Activated T-cell treated with anti-CD3 and anti-CD28 coated beads, Interleukin-2, amount 50 U/mL, for 48 hours (primary cell): ENCODE measurements around the gene CATSPERD.
A peak's percentile ranks its signal among the peaks of the same experiment; 100 is the strongest.

ENCODE experiments used
- DNase-seq, 2 experiments: peaks; one replicate each; pipeline ENCODE4 v3.0.0-alpha.2; 2020

Gene CATSPERD, protein sequence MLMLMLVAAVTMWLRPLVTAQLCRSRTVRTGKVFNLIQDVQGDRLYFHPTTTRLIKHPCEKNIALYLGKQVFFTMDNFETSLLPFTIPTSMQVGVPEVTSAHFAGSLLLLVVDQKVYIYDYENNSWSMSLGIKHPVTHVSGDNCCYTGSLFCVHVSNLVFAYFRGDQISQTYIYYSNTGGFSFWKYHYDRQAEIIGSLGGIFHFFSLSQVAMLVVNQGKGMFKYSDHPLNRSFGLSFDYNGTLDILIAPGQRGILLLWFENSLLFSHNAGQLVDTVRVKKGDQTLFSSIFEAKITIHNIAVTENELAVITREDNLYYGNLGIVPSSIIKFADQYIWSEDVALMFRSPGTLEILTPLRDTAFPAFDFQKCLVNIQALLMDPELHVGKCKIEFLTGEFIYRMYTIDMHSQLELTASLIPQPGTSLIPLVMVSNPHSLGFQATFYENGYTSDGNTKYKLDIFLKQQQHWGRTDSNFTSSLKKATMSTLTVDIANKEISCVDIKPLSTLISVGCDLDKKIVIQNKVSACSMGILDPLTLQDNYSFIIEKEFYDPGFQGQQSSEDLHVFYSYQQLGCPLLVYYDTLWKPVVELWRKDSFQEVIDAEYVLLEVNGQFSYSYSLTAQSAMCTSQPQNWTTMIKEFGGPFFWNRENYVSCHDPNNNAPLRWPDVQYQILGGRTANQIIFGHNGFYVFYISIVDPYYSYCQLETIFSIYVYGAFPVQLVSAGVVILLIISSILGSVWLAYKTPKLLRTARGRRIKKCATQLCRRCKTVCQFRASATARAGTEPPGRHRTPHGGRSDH

DNA sequence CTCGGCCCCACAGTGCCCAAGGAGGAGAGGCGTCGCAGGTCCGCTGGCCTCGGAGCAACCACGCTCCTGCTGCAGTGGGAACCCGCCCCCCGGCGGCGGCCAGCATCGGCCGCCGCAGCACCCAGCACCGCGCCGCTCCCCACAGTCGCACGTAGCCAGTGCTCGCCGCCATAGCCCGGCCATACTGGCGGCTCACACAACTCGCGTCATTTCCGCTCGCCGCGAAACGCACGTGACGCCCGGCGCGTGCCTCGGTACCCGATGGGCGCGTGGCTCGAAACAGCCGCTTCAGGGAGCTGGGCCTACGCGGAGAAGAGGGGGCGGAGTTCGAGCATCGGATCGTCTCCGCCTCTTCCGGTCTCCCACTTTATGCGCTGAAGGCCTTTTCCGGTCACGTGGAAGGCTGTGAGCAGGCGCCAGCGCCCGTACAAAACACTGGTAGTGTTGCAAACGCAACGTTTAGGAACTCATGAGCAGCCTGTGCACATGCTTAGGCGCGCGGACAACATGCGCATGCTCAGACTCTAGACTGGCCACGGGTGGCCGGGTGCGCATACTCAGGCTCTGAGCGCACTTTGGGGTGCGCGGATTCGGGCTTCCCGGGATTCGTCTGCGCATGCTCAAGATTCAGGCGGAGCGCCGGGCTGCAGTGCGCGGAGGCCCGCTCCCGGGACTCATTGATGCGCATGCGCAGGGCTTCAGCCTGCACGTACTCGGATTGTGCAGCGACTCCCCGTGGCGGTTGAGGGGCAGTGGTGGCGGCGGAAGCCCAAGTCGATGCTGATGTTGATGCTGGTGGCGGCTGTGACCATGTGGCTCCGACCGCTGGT, at the start of gene CATSPERD, which contains the start of gene LONP1:
CATSPERD (plus strand) TSS at position 677 of the 830 bp plus-strand sequence; CDS start at position 778, 101 bp downstream.
LONP1 (minus strand) TSS at position 186 of the 830 bp plus-strand sequence; CDS start at position 172, 14 bp downstream.
- peak; percentile 99 for DNase-seq

DNA sequence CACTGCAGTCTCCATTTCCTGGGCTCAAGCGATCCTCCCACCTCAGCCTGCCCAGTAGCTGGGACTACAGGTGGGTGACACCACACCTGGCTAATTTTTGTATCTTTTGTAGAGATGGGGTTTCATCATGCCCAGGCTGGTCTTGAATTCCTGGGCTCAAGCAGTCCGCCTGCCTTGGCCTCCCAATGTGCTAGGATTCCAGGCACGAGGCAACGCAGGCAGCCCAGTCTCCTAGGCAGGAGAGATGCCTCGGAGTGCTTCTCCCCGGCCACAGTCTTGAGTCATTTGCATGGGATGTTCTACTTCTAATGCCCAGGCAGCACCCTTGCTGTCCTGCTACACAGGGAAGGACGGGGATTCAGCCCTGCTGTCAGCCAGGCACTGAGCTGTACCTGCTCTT, 48.8 kb upstream of the CATSPERD start:
- DNase-seq = no peak

DNA sequence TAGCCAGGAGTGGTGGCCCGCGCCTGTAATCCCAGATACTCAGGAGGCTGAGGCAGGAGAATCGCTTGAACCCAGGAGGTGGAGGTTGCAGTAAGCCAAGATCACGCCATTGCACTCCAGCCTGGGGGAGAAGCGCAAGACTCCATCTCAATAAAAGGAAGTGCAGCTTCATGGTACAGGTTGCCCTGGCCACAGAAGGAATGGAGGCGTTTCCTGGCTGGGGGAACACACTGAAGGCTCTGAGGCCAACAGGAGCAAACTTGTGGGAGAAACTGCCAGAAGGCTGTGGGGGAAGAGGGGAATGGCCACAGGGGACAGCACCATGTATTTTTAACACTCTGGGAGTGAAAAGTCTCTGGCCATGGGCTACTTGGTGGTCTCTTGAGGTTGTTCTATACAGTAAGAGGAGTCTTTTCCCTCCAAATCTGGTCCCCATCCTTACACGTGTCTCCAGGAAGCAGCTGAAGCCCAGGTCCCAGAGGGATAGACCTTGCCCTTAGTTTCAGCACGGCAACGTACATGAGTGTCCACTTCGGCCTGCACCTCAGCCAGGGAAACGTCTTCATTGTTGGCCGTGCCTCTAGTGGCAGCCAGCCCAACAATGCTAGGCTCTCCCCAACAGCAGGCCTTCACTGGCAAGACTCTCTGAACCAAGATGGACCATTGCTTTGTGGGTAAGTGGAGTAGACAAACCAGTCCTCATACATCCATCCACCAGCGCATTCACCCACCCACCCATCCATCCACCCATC, 47.6 kb upstream of the CATSPERD start:
- no peak for DNase-seq

DNA sequence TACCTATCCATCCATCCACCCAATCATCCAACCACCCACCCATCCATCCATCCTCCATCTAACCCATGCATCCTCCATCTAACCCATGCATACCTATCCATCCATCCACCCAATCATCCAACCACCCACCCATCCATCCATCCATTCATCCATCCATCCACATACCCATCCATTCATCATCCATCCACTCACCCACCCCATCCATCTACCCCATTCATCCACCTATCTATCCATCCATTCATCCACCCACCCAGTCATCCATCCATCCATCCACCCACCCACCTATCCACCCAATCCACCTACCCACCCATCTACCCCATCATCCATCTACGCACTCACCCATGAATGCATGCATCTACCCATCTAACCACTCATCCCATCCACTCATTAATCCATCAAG, 46.7 kb upstream of the CATSPERD start:
- no peak for DNase-seq

DNA sequence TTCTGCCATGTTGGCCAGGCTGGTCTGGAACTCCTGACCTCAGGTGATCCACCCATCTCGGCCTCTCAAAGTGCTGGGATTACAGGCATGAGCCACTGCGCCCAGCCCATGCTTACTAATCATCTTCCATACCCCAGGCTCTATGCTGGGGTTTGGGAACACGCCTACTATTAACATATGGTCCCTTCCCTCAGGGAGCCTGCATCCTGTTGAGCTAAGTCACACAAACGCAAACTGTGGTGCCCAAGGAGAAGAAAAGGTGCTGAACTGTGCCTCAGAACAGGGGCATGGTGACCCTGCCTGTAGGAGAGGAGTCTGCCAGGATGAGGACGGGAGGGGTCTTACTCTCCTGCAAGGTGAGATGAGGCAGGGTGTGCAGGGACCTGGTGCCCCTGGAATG, 45.7 kb upstream of the CATSPERD start:
- DNase-seq = no peak

DNA sequence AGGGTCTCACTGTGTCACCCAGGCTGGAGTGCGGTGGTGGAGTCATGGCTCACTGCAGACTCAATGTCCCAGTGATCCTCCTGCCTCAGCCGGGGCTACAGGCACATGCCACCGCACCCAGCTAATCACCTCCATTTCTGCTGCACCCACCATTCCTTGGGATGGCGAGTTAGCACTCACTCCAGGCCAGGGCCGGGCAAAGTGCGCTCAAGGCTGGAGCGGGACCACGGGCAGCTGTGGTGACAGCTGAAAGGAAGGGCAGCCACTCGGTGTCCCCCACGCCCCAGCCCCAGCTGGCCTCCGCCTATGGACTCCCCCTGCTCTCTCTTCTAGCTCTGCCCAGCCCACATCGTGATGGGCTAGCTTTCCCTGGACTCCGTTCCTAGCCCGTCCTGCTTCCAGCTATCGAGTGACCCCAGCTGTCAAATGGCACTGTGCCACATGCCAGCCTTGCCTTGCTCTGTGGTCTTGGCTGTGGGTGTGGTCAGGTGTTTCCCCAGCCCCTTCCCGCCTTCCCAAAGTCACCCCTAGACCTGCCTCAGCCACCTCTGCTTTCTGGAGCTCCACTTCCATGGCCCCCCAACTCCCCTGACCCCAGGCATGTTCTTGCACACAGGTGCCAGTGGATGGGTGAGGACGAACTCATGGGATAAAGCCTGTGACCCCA, 44.2 kb upstream of the CATSPERD start:
- DNase-seq = no peak

DNA sequence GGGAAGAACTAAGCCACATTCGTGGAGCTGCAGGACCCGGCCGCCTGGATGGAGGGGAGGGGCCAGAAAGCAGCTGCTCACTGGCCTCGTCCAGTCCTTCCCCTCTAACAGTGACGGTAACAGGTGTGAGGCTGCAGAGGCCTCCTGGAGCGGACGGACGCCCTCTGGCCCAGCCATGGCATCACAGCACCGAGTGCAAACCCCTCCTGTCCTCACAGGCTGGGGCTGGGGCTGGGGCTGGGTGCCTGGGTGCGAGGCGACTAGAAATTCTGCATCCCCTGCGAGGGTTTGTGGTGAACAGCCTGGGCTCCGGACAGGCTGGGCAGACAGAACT, 43.7 kb upstream of the CATSPERD start:
- no peak for DNase-seq

DNA sequence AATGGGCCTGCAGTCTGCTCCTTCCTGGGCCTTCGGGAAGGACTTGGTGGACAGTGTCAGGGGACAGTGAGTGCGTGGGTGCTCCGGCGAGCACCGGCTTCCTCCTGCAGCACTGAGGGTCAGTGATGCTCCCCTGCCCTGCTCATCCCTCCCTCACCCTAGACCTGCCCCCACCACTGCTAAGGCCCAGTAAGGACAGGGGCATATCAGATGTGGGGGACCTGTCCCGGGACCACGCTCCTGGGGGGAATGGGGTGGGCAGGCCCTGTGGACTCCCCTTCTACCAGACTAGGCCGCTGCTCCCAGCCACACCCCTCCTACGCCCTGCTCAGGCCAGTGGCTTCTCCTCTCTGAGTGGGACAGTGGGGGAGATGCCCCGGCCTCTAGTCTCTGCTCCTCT, 43.3 kb upstream of the CATSPERD start:
- DNase-seq = no peak

DNA sequence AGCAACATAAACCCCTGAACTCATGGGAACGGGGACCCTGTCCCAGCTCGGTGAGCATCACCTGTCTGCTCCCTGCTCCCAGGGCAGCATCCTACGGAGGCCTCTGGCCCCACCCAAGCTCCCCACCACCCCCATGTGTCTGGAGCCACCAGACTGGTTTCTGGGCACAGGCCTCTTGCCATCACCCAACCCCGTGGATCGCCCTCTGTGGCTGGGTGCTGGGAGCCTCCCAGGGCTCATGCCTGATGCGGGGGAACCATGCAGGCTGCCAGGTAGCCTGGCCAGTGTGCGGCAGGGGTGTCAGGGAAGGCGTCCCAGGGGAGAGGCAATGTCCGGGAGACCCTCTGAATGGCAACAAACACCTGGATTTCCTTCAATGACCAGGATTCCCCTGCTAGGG, 42.9 kb upstream of the CATSPERD start:
- DNase-seq = no peak

DNA sequence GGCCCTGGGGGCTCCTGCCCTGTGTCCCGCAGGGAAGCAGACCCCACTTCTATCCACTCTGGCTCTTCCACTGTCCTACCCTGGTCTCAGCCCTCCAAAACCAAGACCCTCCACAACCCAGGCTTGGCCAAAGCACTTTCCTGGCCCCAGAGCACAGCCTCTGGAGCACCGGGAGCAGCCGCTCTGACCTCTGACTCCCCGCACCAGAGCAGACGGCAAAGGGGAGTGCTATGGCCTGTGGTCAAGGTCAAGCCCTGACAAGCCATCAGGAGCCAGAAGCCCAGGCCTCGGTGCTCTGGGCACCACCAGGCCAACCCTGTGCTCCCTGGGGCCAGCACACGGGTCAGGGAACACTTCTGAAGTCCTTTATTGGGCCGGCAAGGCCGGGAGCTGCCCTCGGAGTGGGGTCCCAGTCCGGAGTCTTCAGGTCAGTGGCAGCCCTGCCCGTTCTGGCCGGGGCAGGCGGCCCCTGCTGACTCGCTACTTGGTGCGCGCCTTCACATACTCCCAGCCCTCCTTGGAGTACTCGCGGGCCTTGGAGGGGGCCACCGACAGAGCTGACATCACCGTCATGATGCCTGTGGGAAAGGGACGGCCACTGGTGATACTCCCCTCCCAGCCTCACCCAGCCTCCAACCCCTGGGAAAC, 42.2 kb upstream of the CATSPERD start:
- no peak for DNase-seq

DNA sequence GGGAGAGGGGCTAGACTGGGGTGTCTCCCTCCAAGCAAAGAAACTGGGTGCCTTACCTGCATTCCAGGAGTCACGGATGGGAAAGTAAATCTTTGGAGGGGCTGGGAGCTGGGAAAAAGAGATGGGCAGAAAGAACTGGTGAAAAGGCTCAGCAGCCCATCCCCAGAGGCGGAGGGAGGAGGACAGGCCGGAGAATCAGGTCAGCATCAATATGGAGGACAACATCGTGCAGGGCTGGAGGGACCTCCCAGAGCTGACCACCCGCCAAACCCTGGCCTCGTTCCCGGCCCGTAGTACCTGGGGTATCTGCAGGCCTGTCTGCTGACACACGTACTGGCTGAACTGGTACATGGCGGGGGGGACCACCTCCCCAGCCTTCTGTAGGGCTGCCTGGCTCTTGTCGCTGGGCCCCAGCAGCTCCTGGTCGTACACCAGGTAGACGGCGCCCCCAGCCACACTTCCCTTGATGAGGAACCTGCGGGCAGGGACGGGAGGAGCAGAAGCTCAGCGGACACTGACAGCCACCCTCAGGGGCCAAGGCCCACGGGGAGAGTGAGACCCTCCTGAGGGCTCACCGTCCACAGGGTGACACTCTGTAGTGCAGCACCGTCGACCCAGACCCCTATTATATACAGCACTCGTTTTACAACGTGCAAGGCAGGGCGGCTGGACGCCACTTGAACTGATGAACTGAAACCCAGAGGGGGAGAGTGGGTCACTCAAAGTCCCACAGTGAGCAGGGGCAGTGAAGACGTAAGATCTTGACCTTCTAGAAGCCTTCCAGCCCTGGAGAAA, 41.0 kb upstream of the CATSPERD start:
- peak in 1 of 2 experiments; percentile 45 for DNase-seq

DNA sequence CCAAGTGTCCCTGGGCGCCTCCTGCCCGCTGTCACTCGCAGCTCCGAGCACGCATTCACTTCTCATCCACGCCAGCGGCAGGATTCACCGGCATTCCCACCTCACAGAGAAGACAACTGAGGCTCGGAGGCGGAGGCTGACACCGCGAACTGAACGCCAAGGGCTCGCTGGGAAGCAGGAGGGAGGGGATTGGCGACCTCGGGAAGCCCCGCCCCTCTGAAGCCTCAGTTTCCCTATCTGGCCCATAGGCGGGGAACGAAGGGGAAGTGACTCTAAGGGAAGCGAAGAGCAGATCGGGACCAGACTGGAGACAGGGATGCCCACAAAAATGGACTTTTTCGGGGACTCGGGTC, 40.4 kb upstream of the CATSPERD start:
- DNase-seq = no peak

DNA sequence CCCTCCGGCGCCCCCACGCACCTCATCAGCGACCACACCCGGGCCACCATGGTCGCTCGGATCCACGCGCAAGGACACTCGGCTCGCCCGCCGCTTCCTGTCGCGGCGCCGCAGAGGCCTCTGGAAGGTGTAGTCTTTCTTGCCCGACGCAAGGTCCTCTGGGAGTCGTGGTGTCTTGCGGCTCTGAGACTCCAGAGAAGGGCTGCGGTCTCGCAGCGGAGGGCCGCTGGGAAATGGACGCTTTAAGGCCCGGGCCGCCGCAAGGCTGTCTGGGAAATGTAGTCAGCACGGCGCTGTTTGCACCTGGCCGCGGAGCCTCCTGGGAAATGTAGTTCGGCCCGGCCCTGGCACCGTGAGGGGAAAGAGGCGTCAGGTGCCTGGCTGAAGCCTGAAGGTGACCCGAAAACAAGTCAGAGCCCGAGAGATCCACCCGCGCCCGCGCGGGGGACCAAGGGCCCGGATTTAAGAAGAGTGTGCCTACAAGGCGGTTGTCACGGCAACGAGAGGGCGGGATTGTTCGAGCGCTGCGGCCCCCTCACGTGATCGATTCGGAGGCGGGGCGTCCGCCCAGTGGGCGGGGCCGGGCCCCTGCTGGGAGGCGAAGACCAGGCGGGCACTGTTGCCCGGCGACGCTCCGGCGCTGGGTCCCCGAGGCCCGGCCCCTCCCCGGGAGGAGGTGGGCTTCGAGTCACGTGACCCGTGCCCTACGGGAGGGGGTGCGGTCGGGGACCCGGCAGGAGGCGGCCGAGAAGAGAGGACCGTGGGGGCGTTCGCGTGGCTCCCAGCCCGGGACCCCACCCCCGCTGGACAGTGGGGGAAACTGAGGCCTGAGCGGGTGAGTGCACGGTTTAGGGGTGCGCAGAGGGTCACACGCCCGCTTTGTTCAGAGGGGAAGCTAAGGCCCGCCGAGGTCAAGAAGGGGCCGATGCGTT, 39.7 kb upstream of the CATSPERD start, which contains the start of the genes HSD11B1L and MICOS13:
HSD11B1L (plus strand) TSS at position 591 of the 932 bp plus-strand sequence. CDS start 3,806 bp downstream, outside the sequence.
MICOS13 (minus strand) TSS at position 80 of the 932 bp plus-strand sequence; CDS start at position 50, 30 bp downstream.
- DNase-seq = peak; percentile 97 to 98

DNA sequence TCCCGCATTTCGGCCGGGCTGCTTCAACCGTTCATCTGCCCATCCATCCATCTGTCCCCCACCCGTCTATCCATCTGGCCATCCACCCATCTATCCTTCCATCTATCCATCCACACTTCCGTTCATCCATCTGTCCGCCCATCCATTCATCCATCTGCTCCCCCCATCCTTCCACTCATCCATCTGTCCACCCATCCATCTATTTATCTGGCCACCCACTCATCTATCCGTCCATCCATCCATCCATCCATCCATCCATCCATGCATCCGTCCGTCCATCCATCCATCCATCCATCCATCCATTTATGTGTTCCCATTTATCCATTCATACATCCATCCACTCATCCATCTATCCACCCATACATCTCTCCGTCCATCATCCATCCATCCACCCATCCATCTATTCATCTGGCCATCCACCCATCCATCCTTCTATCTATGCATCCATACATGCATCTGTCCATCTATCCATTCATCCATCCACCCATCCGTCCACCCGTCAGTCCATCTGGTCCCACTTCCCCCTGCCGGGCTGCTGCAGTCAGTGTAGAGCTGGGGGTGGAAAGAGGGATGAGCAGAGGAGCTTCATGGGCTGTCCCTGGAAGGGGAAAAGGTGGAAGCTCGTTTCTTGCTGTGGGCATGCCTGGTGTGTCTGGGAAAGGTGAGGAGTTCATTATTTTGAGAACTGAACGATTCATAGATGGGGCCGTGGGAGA, 38.9 kb upstream of the CATSPERD start:
- DNase-seq = no peak

DNA sequence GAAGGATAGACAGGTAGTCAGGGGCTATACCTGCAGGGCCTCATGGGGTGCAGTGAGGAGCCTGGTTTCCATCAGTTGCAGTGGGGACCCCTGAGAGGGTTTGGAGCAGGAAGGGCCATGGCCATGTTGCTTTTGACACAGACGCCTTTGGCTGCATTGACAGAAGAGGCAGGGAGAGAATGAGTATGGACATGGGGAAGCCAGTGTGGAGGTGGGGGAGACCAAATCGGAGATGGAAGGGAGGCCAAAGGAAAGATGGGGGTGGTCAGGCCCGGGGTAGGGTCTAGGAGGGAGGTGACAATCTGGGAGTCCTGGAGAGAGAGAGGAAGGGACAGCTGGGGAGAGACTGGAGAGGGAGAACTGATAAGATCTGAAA, 38.3 kb upstream of the CATSPERD start:
- DNase-seq = no peak

DNA sequence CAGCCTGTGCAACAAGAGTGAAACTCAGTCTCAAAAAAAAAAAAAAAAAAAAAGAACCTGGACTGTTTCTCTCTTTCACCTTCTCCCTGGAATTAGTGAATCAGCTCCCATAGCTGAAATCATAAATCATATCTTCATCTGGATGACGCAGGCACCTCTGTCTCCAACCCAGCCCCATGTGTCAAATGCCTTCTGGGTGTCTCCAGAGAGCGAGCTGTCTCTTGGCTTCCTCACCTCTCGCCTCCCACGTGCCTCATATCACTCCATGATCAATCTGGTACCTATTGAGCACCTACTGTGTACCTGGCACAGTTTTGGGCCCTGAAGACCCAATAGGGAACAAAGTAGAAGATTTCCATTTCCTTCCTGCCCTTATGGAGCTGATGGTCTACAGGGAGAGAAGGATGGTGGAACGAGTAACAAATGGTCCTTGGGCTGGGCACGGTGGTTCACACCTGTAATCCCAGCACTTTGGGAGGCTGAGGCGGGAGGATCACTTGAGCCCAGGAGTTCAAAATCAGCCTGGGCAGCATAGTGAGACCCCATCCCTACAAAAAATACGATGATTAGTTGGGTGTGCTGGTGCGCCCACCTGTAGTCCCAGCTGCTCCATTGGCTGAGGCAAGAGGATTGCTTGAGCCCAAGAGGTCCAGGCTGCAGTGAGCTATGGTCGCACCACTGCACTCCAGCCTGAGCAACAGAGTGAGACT, 37.1 kb upstream of the CATSPERD start:
- DNase-seq = no peak

DNA sequence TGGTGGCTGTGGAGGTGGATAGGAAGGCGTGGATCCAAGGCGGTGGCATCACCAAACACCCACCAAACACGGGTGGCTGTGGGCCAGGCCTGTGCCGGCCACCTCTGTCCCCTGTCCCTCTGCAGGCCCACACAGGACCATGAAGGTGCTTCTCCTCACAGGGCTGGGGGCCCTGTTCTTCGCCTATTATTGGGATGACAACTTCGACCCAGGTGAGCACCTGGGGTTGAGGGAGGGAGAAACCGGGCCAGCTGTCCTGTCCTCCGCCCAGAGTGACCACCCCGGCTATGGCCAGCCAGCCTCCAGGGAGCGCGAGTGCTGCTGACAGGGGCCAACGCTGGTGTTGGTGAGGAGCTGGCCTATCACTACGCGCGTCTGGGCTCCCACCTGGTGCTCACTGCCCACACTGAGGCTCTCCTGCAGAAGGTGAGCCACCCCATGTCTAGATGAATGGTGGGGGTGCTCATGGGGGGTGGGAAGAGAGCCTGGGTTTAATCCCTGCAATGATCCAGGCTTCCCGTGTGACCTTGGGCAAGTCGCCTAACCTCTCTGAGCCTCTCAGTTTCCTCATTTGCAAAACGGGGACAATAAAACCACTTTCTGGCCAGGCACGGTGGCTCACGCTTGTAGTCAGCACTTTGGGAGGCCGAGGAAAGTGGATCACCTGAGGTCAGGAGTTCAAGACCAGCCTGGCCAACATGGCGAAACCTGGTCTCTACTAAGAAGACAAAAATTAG, 35.6 kb upstream of the CATSPERD start:
- no peak for DNase-seq
